Measurements from ENCODE around the gene SPATS2L.

The SPATS2L gene

DNA sequence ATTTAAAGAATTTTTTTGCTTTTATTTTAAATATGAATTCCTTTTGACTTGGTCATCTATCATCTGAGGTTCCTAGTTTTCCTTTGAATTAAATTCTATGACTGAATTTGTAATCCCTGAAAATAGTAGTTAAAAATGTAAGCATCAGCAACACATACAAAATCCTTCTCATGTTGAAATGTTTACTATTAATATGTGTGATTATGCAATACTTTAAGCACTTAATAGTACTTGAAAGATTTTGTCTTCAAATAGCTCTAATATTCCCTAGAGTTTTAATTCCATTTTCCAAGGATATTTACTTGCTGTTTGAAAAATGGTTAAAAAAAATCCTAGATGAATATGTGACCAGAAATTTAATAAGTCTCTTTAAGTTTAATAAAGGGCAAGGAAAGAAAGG, 26.6 kb upstream of the SPATS2L start:
- TF ChIP-seq, protein P1, sequence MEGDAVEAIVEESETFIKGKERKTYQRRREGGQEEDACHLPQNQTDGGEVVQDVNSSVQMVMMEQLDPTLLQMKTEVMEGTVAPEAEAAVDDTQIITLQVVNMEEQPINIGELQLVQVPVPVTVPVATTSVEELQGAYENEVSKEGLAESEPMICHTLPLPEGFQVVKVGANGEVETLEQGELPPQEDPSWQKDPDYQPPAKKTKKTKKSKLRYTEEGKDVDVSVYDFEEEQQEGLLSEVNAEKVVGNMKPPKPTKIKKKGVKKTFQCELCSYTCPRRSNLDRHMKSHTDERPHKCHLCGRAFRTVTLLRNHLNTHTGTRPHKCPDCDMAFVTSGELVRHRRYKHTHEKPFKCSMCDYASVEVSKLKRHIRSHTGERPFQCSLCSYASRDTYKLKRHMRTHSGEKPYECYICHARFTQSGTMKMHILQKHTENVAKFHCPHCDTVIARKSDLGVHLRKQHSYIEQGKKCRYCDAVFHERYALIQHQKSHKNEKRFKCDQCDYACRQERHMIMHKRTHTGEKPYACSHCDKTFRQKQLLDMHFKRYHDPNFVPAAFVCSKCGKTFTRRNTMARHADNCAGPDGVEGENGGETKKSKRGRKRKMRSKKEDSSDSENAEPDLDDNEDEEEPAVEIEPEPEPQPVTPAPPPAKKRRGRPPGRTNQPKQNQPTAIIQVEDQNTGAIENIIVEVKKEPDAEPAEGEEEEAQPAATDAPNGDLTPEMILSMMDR (IDR thresholded peaks at IDR 0.05; ENCODE audit: low read depth, low read length): no peak
- no peaks in the 10 kb centered on the region for H3K4me1 ChIP-seq

DNA sequence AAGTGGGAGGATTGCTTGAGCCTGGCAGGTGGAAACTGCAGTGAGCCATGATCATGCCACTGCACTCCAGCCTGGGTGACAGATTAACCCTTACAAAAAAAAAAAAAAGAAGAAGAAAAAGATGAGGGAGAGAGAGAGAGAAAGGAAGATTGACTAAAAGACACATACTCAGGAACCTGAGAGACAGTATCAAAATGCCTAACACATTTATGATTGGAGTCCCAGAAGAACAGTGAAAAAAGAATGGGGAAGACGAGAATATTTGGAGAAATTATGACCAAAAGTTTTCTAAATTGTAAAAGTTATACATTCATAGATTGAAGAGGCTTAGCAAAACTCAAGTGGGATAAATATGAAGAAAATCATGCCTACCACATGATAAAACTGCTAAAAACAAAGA, 19.9 kb upstream of the SPATS2L start:
- DNase-seq: no peak
- Histone ChIP-seq H3K4me3 (ENCODE audit: low read depth, low read length) (no peak overlapping the region), H3K4me1 (no peaks in the 10 kb centered on the region), H3K36me3 (no peaks in the 10 kb centered on the region), H3K9me3 (no peaks in the 10 kb centered on the region), H3K27me3 (no peaks in the 10 kb centered on the region)
- TF ChIP-seq, protein P1 (IDR thresholded peaks at IDR 0.05; ENCODE audit: low read depth, low read length): no peak

More for the DNA sequence above, 26.6 kb upstream of the SPATS2L start:
- no peak for DNase-seq
- Histone ChIP-seq H3K36me3 (no peaks in the 10 kb centered on the region), H3K27me3 (no peaks in the 10 kb centered on the region), H3K9me3 (no peaks in the 10 kb centered on the region), H3K4me3 (ENCODE audit: low read depth, low read length) (no peak overlapping the region)

DNA sequence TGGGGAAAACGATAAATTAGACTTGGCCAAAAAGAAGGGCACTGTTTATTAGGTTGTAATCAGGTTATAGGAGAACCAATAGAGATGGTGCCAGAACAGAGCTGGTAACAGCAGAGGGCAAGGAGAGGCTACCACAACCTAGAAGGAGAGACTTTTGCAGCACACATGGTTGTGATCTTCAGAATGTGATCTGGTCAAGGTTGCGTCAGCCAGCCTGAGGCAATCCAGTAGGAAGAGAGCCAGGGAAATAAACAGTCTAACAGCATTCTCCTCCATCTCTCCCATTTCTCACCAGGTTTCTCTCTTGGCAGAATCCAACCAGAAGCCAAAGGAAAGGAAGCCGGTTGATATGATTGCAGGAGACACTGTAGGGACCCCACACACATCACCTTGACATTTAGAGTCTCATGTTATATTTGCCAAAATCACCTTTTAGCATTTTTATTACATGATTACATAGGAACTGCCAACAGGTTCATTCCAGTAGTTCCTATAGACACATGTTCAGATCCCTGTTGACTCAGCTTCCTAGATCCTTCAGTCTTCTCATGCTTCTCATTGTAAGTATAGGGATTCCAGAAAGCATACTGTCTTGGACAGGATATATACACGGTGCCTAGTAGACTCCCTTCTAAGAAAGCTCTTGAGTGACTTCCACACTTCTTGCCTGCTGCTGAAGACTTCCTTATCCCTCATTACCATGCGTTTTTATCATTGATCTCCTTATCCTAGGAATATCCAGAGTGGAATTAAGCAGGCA, 17.6 kb upstream of the SPATS2L start:
- no peaks in the 10 kb centered on the region for H3K36me3 ChIP-seq
- no peak overlapping the region for H3K4me3 ChIP-seq (ENCODE audit: low read depth, low read length)
- no peaks in the 10 kb centered on the region for H3K4me1 ChIP-seq
- H3K9me3 ChIP-seq: no peaks in the 10 kb centered on the region
- no peaks in the 10 kb centered on the region for H3K27me3 ChIP-seq
- TF ChIP-seq, protein P1 (IDR thresholded peaks at IDR 0.05; ENCODE audit: low read depth, low read length): no peak
- no peak for DNase-seq

DNA sequence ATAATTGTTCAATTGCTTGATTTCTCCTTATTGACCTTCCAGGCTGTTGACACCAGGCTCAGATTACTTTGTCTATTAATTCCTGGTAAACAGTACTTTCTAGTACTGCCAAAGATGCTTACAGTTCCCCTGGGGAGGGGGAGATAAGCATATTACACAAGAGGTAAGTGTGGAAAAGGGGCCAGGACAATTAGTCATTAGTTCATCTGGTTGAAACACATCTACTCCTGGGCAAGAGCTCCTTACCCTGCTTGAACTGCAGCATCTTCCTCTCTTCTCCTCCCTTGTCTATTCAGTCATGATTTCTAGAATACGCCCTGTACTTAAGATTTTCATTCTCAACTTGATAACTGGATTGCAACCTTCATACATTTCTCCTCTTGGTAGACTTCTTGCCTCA, 10.4 kb upstream of the SPATS2L start:
- Histone ChIP-seq H3K36me3 (no peaks in the 10 kb centered on the region), H3K9me3 (no peaks in the 10 kb centered on the region), H3K4me1 (no peaks in the 10 kb centered on the region; the same call in 1 of the 2 replicates), H3K4me3 (ENCODE audit: low read depth, low read length) (no peak overlapping the region), H3K27me3 (no peaks in the 10 kb centered on the region)
- DNase-seq: no peak
- TF ChIP-seq, protein P1 (IDR thresholded peaks at IDR 0.05; ENCODE audit: low read depth, low read length): no peak

DNA sequence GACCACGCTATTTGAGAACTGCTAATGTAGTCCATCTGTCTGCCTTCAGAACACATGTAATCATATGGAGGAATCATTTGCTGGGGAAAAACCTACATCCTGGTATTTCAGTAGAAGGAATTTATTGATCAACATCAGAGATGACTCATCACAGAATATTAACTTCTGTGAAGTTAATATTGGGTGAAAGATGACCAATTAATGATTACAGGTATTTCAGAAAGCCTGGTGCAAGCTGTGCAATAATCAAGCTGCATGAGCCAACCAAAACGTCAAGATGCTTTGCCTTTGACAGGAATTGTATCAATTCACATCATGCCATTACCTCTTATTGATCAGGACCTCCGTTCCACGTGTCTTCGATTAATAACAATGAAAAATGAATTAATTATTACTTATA, 9.4 kb upstream of the SPATS2L start:
- H3K36me3 ChIP-seq: no peaks in the 10 kb centered on the region
- H3K4me1 ChIP-seq: no peaks in the 10 kb centered on the region; the same call in 1 of the 2 replicates
- DNase-seq: no peak
- no peaks in the 10 kb centered on the region for H3K27me3 ChIP-seq
- TF ChIP-seq, protein P1 (IDR thresholded peaks at IDR 0.05; ENCODE audit: low read depth, low read length): no peak
- no peak overlapping the region for H3K4me3 ChIP-seq (ENCODE audit: low read depth, low read length)
- no peaks in the 10 kb centered on the region for H3K9me3 ChIP-seq

DNA sequence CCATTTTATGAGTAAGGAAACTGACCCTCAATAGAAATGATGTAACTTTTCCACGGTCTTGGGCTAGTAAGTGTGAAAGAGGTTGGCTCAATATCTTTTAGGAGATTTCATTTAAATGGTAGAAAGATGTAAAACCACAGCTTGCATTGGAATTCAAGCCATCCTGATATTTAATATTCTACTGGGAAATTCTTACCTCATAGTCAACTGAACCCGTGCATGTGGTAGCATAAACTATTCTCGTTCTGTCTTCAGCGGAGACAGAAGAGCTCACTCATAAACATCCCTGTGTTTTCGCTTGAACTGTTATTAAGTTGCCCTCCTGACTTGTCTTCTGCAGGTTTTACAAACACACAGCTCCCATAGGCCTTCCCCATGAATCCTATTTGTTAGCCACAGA, 8.5 kb upstream of the SPATS2L start:
- H3K4me3 ChIP-seq (ENCODE audit: low read depth, low read length): no peak overlapping the region
- H3K4me1 ChIP-seq: no peaks in the 10 kb centered on the region; the same call in 1 of the 2 replicates
- DNase-seq: no peak
- no peaks in the 10 kb centered on the region for H3K36me3 ChIP-seq
- H3K27me3 ChIP-seq: no peaks in the 10 kb centered on the region
- TF ChIP-seq, protein P1 (IDR thresholded peaks at IDR 0.05; ENCODE audit: low read depth, low read length): no peak
- H3K9me3 ChIP-seq: no peaks in the 10 kb centered on the region

All from BE2C (cell line).